ENCODE measurements around the gene SEL1L. TPM values are rescaled to one million over a fixed set of nuclear protein-coding genes. Genes with fewer than 3 reads are reported as not detected.

The SEL1L gene
- total RNA-seq, 1 experiment from 2014 or later = 41.4 TPM

- POLR2A ChIA-PET = interaction anchor here (0.6 kb wide), 1 partner anchor 17 kb away, joined by 3 read pairs; no protein-coding TSS in a partner anchor
- H3K4me1 ChIP-seq (ENCODE audit: control insufficient read depth in 1 of 2, insufficient read depth in 2 of 2, low read length in 2 of 2) = no peaks in the 10 kb centered on the region
- H3K79me2 ChIP-seq (ENCODE audit: insufficient read depth, low read length) = no peaks in the 10 kb centered on the region
- TF ChIP-seq TCF7L2 (IDR thresholded peaks at IDR 0.05; ENCODE audit: borderline replicate concordance, extremely low read depth, insufficient read depth, insufficient read length) = no peak
- no peak for TF ChIP-seq CBX3 (IDR thresholded peaks at IDR 0.05; ENCODE audit: low read depth)
- TF ChIP-seq CTCF (IDR thresholded peaks at IDR 0.05 in 2 of 3, conservative IDR thresholded peaks at IDR 0.05 in 1 of 3; ENCODE audit: borderline replicate concordance in 1 of 3, insufficient read depth in 1 of 3, low read depth in 2 of 3, low read length in 2 of 3) = no peak
- TF ChIP-seq POLR2AphosphoS5 (IDR thresholded peaks at IDR 0.05; ENCODE audit: low read depth, low read length) = no peak
- TF ChIP-seq ZNF274 (IDR thresholded peaks at IDR 0.05; ENCODE audit: low read depth, low read length) = no peak
- no peaks in the 10 kb centered on the region; the same call in 1 of the 2 replicates for H4K20me1 ChIP-seq (ENCODE audit: insufficient read depth)
- DNase-seq (ENCODE audit: low read depth, low spot score) (no peak), ATAC-seq (no peak)
- H3K9ac ChIP-seq (ENCODE audit: low read length) = no peak overlapping the region
- CTCF ChIA-PET = interaction anchor here (1.0 kb wide), 1 partner anchor 21 kb away, joined by 3 read pairs; no protein-coding TSS in a partner anchor
- no peak overlapping the region for H2AFZ ChIP-seq (ENCODE audit: low read depth, low read length, poor library complexity, severe bottlenecking)
- no TSS peak for BruUV-seq (replicated peaks)
- H3K9me3 ChIP-seq (ENCODE audit: control insufficient read depth in 1 of 2, insufficient read depth in 1 of 2, low read depth in 1 of 2, low read length in 2 of 2) = no peaks in the 10 kb centered on the region
- H3K4me2 ChIP-seq (ENCODE audit: low read length) = no peak overlapping the region
- peaks cover 6 to 20% of the 10 kb centered on the region in 2 experiments for H3K36me3 ChIP-seq (ENCODE audit: control insufficient read depth in 1 of 2, insufficient read depth in 2 of 2, low read length in 2 of 2)
- no peak overlapping the region for H3K4me3 ChIP-seq (replicated peaks in 1 of 2; ENCODE audit: low read depth in 1 of 2, low read length in 2 of 2)
- RAD21 ChIA-PET (ENCODE audit: low non-redundant PET in 1 of 2, low total read pairs in 2 of 2, uncharacterized antibody in 2 of 2, unreplicated experiment in 2 of 2) = no interaction called here
- no peaks in the 10 kb centered on the region for H3K9me2 ChIP-seq (ENCODE audit: insufficient read depth)
- no peak overlapping the region for H3K27ac ChIP-seq (ENCODE audit: low read depth, low read length)
- no peaks in the 10 kb centered on the region for H3K27me3 ChIP-seq (ENCODE audit: insufficient read depth, low read length)
- intact Hi-C loops (cut with micrococcal nuclease) = no loop called here
Measured at GRCh38 chr14:81485781-81486180, 47.9 kb downstream of the SEL1L start.

- no peak overlapping the region for H3K27ac ChIP-seq (ENCODE audit: low read depth, low read length)
- H3K4me1 ChIP-seq (ENCODE audit: control insufficient read depth in 1 of 2, insufficient read depth in 2 of 2, low read length in 2 of 2) = no peaks in the 10 kb centered on the region
- H4K20me1 ChIP-seq (ENCODE audit: insufficient read depth) = no peaks in the 10 kb centered on the region; the same call in 1 of the 2 replicates
- H3K79me2 ChIP-seq (ENCODE audit: insufficient read depth, low read length) = no peaks in the 10 kb centered on the region
- no peak overlapping the region for H3K4me3 ChIP-seq (replicated peaks in 1 of 2; ENCODE audit: low read depth in 1 of 2, low read length in 2 of 2)
- no peak overlapping the region for H3K9ac ChIP-seq (ENCODE audit: low read length)
- POLR2A ChIA-PET = interaction anchor here (0.6 kb wide), 1 partner anchor 16 kb away, joined by 3 read pairs; no protein-coding TSS in a partner anchor
- H3K9me2 ChIP-seq (ENCODE audit: insufficient read depth) = no peaks in the 10 kb centered on the region
- H3K27me3 ChIP-seq (ENCODE audit: insufficient read depth, low read length) = no peaks in the 10 kb centered on the region
- no peak for ATAC-seq
- H2AFZ ChIP-seq (ENCODE audit: low read depth, low read length, poor library complexity, severe bottlenecking) = no peak overlapping the region
- TF ChIP-seq SP1 (IDR thresholded peaks at IDR 0.05; ENCODE audit: low read depth) = no peak
- TF ChIP-seq RAD21 (IDR thresholded peaks at IDR 0.05; ENCODE audit: low read depth) = no peak
- no peak for TF ChIP-seq POLR2AphosphoS5 (IDR thresholded peaks at IDR 0.05; ENCODE audit: low read depth, low read length)
- TF ChIP-seq CTCF (IDR thresholded peaks at IDR 0.05 in 2 of 3, conservative IDR thresholded peaks at IDR 0.05 in 1 of 3; ENCODE audit: borderline replicate concordance in 1 of 3, insufficient read depth in 1 of 3, low read depth in 2 of 3, low read length in 2 of 3) = no peak
- no peak for TF ChIP-seq JUND (IDR thresholded peaks at IDR 0.05)
- TF ChIP-seq CEBPB (IDR thresholded peaks at IDR 0.05; ENCODE audit: low read depth) = no peak
- CTCF ChIA-PET = no interaction called here
- RAD21 ChIA-PET (ENCODE audit: low non-redundant PET in 1 of 2, low total read pairs in 2 of 2, uncharacterized antibody in 2 of 2, unreplicated experiment in 2 of 2) = no interaction called here
- peaks cover 6 to 20% of the 10 kb centered on the region in 2 experiments for H3K36me3 ChIP-seq (ENCODE audit: control insufficient read depth in 1 of 2, insufficient read depth in 2 of 2, low read length in 2 of 2)
- no TSS peak for BruUV-seq (replicated peaks)
- intact Hi-C loops (cut with micrococcal nuclease) = no loop called here
- no peaks in the 10 kb centered on the region for H3K9me3 ChIP-seq (ENCODE audit: control insufficient read depth in 1 of 2, insufficient read depth in 1 of 2, low read depth in 1 of 2, low read length in 2 of 2)
- DNase-seq (ENCODE audit: low read depth, low spot score) = no peak
- H3K4me2 ChIP-seq (ENCODE audit: low read length) = no peak overlapping the region
Measured at GRCh38 chr14:81485372-81485771, 48.3 kb downstream of the SEL1L start.
